DMS153 treated with DMSO at 0.1 percent for 48 hours (cell line): ENCODE results near the gene DNM2.
"Not testable (repeated sequence)": the region's sequence is repeated elsewhere in the genome, so short reads cannot be mapped to it uniquely, and the experiment has no call there.

Source experiments
- DNase-seq: peaks from one replicate; lab custom pipeline; 2025; ENCODE audit not compliant: unreplicated experiment; lab: John Stamatoyannopoulos, UW

DNM2 gene

DNA sequence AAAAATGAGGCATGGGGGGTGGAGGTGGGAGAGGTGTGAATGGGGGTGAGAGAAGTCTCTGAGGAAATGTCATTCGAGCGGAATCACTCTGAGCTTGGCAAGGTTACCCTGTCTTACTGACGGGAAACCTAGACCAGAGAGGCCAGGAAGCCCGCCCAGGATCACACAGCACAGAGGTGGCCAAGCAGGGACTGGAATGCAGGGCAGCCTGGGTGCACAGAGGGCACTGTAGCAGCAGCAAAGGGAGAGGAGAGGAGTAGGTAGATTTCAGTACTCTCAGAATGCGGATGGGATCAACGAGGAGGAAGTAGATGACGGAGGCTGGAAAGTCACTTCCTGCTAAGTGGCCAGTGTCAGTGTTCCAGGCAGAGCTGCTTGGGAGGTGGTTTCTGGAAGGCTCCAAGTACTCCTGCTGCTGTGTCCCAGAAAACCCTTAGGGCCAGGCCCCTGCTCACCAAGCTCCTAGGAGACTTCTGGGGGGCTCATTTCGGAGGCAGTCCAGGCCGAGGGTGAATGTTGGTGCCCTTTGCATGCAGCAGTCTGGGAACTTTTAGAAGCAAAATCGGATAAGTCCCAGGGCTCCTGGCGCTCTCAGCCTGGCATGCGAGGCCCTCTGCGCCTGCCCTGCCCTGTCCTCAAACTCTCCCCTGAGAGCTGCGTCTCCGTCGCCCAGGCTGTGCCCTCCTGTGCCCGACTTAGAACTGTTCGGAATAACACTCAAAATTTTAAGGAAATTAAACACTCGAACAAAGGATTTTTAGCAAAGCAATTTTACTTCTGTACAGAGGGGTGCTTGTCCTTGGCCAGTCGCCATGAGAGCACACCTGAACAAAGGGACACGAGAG is 33.5 kb downstream of the DNM2 start:
- no peak for DNase-seq

- no peak for DNase-seq
Measured at GRCh38 chr19:10752237-10752912, 34.5 kb downstream of the DNM2 start.

- DNase-seq, result no peak
Measured at GRCh38 chr19:10752913-10753704, 35.2 kb downstream of the DNM2 start.

DNA sequence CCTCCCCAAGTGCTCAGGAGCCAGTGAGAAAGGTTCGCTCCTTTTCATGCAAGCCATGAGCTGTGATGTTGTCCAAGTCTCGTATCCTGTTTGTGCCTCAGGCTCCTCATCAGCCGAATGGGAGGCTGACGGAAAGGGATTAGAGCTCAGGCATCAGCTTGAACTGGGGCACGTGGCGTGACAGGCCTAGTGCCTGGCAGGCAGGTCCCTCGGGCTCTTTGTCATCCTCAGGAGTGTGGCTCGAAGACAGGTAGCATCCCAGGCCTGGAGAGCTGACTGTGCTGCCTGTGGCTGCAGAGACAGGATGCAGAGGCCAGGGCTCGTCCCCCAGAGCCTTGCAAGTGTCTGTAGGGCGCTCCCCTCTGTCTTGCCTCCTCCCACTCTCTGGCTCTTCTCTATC is 38.5 kb downstream of the DNM2 start:
- no peak for DNase-seq

DNA sequence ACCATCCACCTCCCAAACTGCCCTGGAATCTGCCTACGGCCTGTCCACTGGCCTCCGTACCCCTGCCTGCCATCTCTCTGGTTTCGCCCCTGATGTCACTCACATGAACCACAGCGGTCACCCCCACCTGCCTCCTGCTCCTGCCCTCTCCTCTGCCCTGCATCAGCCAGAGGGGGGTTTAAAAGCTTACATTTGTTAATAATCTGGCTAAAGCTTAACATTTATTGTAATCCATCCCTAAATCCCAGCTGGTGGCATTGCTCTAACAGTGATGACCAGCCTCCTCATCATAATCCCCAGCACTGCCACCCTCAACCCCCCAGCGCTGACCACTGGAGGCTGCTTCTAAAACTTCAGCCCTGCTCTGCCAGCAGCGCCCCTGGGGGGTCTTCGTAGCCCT is 38.9 kb downstream of the DNM2 start:
- no peak for DNase-seq

- DNase-seq, result not testable (repeated sequence)
Measured at GRCh38 chr19:10758050-10758449, 40.2 kb downstream of the DNM2 start.

GRCh38 chr19:10758978-10759377 is 41.1 kb downstream of the DNM2 start:
- no peak for DNase-seq

- DNase-seq, result no peak
Measured at GRCh38 chr19:10760273-10760944, 42.5 kb downstream of the DNM2 start.

GRCh38 chr19:10761443-10762250 is 43.8 kb downstream of the DNM2 start:
- no peak for DNase-seq

DNA sequence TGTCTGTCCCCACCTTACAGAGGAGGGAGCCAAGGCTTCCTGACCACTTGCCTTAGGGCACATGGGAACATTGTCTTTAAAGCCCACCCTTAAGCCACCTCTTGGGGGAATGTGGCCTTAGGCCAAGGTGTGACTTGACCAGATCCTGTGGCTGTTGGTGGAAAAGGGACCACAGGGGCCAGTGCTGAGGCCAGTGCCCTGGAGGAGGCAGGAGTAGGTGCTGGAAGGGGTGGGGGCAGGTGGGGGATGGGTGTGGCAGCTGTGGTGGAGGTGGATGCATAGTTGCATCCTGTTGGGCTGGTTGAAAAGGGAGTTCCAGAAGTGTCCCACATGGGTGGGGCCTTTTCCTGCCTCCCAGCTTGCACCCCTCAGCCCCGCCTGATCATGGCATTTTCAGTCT is 44.8 kb downstream of the DNM2 start:
- DNase-seq, result no peak

GRCh38 chr19:10763411-10763810 is 45.5 kb downstream of the DNM2 start:
- DNase-seq, result no peak

- no peak for DNase-seq
Measured at GRCh38 chr19:10763828-10764339, 46.0 kb downstream of the DNM2 start.

- no peak for DNase-seq
Measured at GRCh38 chr19:10764340-10764894, 46.5 kb downstream of the DNM2 start.

GRCh38 chr19:10766049-10766623 is 48.3 kb downstream of the DNM2 start:
- DNase-seq, result no peak

DNA sequence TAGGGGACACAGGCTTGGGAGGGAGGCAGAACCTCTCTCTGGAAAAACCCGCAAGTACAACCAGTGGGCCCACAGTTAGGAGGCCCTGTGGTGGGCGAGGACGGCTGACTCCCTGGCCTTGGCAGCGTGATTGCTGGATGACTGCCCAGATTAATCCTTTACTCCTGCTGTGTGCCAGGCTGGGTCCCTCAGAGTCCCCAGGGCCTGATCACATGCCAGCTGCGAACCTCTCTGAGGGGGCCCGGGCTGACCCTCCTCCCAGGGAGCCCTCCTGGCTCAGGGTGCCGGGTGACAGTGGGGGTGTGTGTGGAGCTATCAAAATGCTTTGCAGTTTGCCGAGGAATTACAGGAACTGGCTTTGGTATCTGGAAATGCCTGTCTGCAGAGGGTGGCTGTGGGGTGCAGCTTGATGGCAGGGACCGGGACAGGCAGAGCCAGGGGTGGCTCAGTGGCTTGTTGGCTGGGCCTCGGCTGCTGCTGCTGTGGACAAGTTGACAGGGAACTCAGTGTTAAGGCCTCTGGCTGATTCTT is 48.9 kb downstream of the DNM2 start:
- DNase-seq, result no peak

GRCh38 chr19:10767726-10768125 is 49.8 kb downstream of the DNM2 start:
- no peak for DNase-seq

GRCh38 chr19:10768369-10768768 is 50.5 kb downstream of the DNM2 start:
- no peak for DNase-seq

DNA sequence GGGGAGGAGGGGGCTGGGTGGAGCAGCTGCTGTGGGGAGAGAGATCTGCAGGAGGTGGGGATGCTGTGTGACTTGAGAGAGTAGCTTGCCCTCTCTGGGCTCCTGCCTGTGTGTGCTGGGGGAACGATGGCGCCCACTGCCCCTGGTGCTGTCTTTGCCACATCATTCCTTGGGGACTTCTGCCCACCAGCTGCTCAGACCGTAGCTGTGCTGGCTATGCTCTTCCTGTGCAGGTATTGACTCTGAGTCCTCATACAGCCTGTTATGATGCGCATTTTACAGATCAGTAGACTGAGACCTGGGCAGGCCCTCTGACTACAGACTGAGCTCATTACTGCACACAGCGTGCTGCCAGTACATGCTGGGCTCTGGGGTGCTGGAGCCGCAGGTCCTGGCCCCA is 51.1 kb downstream of the DNM2 start:
- no peak for DNase-seq
